HCT116 (cell line): ENCODE data around the gene HHATL.

Experiments
- CTCF ChIP-seq, 3 experiments: fragments of 200-600 bp in 1 of 3; sonication (generic) in 1 of 3; IDR thresholded peaks in 2 of 3; conservative IDR thresholded peaks in 1 of 3; 2 replicates each; pipeline ENCODE4 v1.5.1; 2012 to 2017; ENCODE audit warnings: low read depth in 2 of 3, low read length in 2 of 3, antibody characterized with exemption in 1 of 3, borderline replicate concordance in 1 of 3, control low read depth in 1 of 3, mild to moderate bottlenecking in 1 of 3, mixed read lengths in 1 of 3, mixed run types in 1 of 3, moderate library complexity in 1 of 3; ENCODE audit not compliant: insufficient read depth in 1 of 3
- EGR1 ChIP-seq: IDR thresholded peaks from 2 replicates; pipeline ENCODE4 v1.6.1; 2012; ENCODE audit warnings: low read depth
- EZH2 ChIP-seq: fragments of 200-600 bp; sonication (generic); IDR thresholded peaks from 2 replicates; pipeline ENCODE4 v1.6.1; 2017; ENCODE audit warnings: antibody characterized with exemption, mixed run types
- EZH2phosphoT487 ChIP-seq: fragments of 200-600 bp; IDR thresholded peaks from 2 replicates; pipeline ENCODE4 v1.6.1; 2018; ENCODE audit warnings: antibody characterized with exemption, borderline replicate concordance
- JUND ChIP-seq: IDR thresholded peaks from 2 replicates; pipeline ENCODE4 v1.6.1; 2012
- POLR2A ChIP-seq: IDR thresholded peaks from 2 replicates; pipeline ENCODE4 v1.7.0; 2011; ENCODE audit warnings: borderline replicate concordance; ENCODE audit not compliant: insufficient read depth, insufficient read length; ENCODE audit errors: extremely low read depth
- POLR2AphosphoS5 ChIP-seq: IDR thresholded peaks from 2 replicates; pipeline ENCODE4 v1.6.1; 2011; ENCODE audit warnings: mild to moderate bottlenecking, low read depth, low read length, moderate library complexity
- REST ChIP-seq: IDR thresholded peaks from 2 replicates; pipeline ENCODE4 v1.6.1; 2012; ENCODE audit warnings: low read depth
- SIN3A ChIP-seq: IDR thresholded peaks from 2 replicates; pipeline ENCODE4 v1.6.1; 2012; ENCODE audit warnings: low read depth
- SP1 ChIP-seq: IDR thresholded peaks from 2 replicates; pipeline ENCODE4 v1.6.1; 2012; ENCODE audit warnings: low read depth
- SRF ChIP-seq: IDR thresholded peaks from 2 replicates; pipeline ENCODE4 v1.6.1; 2012; ENCODE audit warnings: low read depth
- YY1 ChIP-seq: IDR thresholded peaks from 2 replicates; pipeline ENCODE4 v1.6.1; 2011; ENCODE audit warnings: low read length, low read depth, moderate library complexity, mild to moderate bottlenecking; ENCODE audit not compliant: insufficient replicate concordance; ENCODE audit errors: extremely low read depth
- ZNF274 ChIP-seq: fragments of 200-500 bp; sonication (Bioruptor generic); IDR thresholded peaks from 2 replicates; pipeline ENCODE4 v1.6.1; 2014; ENCODE audit warnings: mild to moderate bottlenecking, low read depth, low read length, inconsistent platforms

GRCh38 chr3:42729404-42730145 is 27.0 kb upstream of the HHATL start:
- TF ChIP-seq CTCF (IDR thresholded peaks at IDR 0.05 in 2 of 3, conservative IDR thresholded peaks at IDR 0.05 in 1 of 3; ENCODE audit: borderline replicate concordance in 1 of 3, insufficient read depth in 1 of 3, low read depth in 2 of 3, low read length in 2 of 3), result no peak
- TF ChIP-seq JUND, result no peak
- no peak for TF ChIP-seq POLR2A
- TF ChIP-seq EGR1, result no peak
- TF ChIP-seq ZNF274, result no peak
- TF ChIP-seq EZH2, result no peak
- no peak for TF ChIP-seq POLR2AphosphoS5
- no peak for TF ChIP-seq SRF
- no peak for TF ChIP-seq SIN3A
- no peak for TF ChIP-seq SP1
- no peak for TF ChIP-seq EZH2phosphoT487
- no peak for TF ChIP-seq REST
- TF ChIP-seq YY1, result no peak
